NCI-H82 treated with DMSO at 0.1 percent for 48 hours (cell line): ENCODE data around the gene PHLPP1.

Experiments used
- DNase-seq: peaks from one replicate; lab custom pipeline; 2025; ENCODE audit not compliant: unreplicated experiment; lab: John Stamatoyannopoulos, UW

The PHLPP1 gene

GRCh38 chr18:62741118-62741566 lies 25.8 kb downstream of the PHLPP1 start:
- no peak for DNase-seq

- no peak for DNase-seq
These were observed 26.2 kb downstream of the PHLPP1 start for GRCh38 chr18:62741584-62741983.

- DNase-seq: no peak
These were observed 29.0 kb downstream of the PHLPP1 start for GRCh38 chr18:62744076-62744968.

- DNase-seq: no peak
These were observed 29.9 kb downstream of the PHLPP1 start for GRCh38 chr18:62745089-62745751.

- DNase-seq: no peak
These were observed 34.0 kb downstream of the PHLPP1 start for GRCh38 chr18:62749389-62749788.

- DNase-seq: no peak
These were observed 36.0 kb downstream of the PHLPP1 start for GRCh38 chr18:62751341-62751821.

GRCh38 chr18:62751977-62752376 lies 36.6 kb downstream of the PHLPP1 start:
- no peak for DNase-seq

- DNase-seq: no peak
These were observed 38.7 kb downstream of the PHLPP1 start for GRCh38 chr18:62754026-62754425.

GRCh38 chr18:62755454-62755853 lies 40.1 kb downstream of the PHLPP1 start:
- no peak for DNase-seq

GRCh38 chr18:62755946-62756345 lies 40.6 kb downstream of the PHLPP1 start:
- DNase-seq: no peak

- no peak for DNase-seq
These were observed 42.2 kb downstream of the PHLPP1 start for GRCh38 chr18:62757399-62758010.

- no peak for DNase-seq
These were observed 43.2 kb downstream of the PHLPP1 start for GRCh38 chr18:62758591-62758990.

- no peak for DNase-seq
These were observed 44.5 kb downstream of the PHLPP1 start for GRCh38 chr18:62759704-62760402.

- no peak for DNase-seq
These were observed 45.0 kb downstream of the PHLPP1 start for GRCh38 chr18:62760403-62760734.

GRCh38 chr18:62763101-62763521 lies 47.8 kb downstream of the PHLPP1 start:
- DNase-seq: no peak

GRCh38 chr18:62766266-62766665 lies 50.9 kb downstream of the PHLPP1 start:
- DNase-seq: no peak

- no peak for DNase-seq
These were observed 52.0 kb downstream of the PHLPP1 start for GRCh38 chr18:62767321-62767720.

- no peak for DNase-seq
These were observed 52.7 kb downstream of the PHLPP1 start for GRCh38 chr18:62767836-62768557.

GRCh38 chr18:62768558-62768943 lies 53.2 kb downstream of the PHLPP1 start:
- DNase-seq: no peak

GRCh38 chr18:62769216-62769615 lies 53.9 kb downstream of the PHLPP1 start:
- no peak for DNase-seq
